Measurements from ENCODE around the gene ATG2A.
A peak's percentile ranks its signal among the peaks of the same experiment; 100 is the strongest.

ATG2A gene

DNA sequence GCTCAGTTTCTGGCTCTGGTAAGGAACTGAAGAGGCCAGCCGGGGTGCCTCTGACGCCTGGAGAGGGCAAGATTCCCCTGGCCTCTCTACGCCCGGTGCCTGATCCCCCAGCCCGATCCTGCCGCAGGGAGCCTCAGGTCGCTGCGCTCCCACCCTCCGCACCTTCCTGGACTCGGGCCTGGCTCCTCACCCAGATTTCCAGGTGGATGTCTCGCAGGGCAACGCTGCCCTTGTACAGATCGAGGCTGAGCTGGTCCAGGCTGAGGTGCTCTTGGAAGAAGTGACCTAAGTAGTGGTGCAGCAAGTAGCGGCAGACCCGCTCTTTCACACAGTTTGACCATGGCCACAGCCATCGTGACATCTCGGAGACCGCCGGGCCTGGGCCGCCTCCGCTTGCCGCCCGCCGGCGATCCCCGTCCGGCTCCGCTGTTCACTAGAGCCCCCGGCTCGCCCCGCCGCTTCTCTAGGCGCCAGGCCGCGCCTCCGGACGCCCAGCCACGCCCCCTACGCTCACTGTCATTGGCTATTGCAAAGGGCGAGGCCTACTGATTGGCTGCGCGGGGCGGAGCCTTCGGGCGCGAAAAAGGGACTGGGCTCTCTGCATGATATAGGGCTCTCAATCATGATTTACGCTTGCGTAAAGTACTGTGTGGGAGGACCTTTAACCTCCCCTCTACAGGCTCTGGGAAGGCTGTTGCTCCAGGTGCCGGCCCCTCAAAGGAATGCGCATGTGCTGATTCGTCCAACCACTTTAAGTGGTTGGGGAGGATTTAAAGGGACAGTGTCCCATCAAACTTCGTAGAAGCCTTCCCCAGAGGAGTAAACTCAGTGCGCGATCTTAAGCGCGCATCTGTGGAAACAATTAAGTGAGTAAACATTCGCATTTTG, at the start of gene ATG2A:
Gene ATG2A, minus strand, starts transcription at position 435 of the 888 bp plus-strand sequence. Its CDS starts 74 bp downstream, at position 361.
- H3K27me3 ChIP-seq (ENCODE audit: control insufficient read depth, insufficient read depth, low read length): no peaks in the 10 kb centered on the region
- H3K4me3 ChIP-seq (ENCODE audit: low read length): peak within 1 kb of the TSS; percentile 95
- peak within 1 kb of the TSS; percentile 95 for H3K9ac ChIP-seq (ENCODE audit: low read length)
- H3K36me3 ChIP-seq (ENCODE audit: control insufficient read depth, insufficient read depth, low read length): peaks cover under 1% of the 10 kb centered on the region
- H3K4me1 ChIP-seq (ENCODE audit: control insufficient read depth, insufficient read depth, low read length): peaks cover 17% of the 10 kb centered on the region
- H3K9me3 ChIP-seq (ENCODE audit: control insufficient read depth, low read length): no peaks in the 10 kb centered on the region

- no peaks in the 10 kb centered on the region for H3K9me3 ChIP-seq (ENCODE audit: control insufficient read depth, low read length)
- no peaks in the 10 kb centered on the region for H3K36me3 ChIP-seq (ENCODE audit: control insufficient read depth, insufficient read depth, low read length)
- H3K9ac ChIP-seq (ENCODE audit: low read length): no peak overlapping the region
- no peaks in the 10 kb centered on the region for H3K27me3 ChIP-seq (ENCODE audit: control insufficient read depth, insufficient read depth, low read length)
- no peak overlapping the region for H3K4me3 ChIP-seq (ENCODE audit: low read length)
- no peaks in the 10 kb centered on the region for H3K4me1 ChIP-seq (ENCODE audit: control insufficient read depth, insufficient read depth, low read length)
These were observed 46.1 kb upstream of the ATG2A start for GRCh38 chr11:64963072-64963631.

DNA sequence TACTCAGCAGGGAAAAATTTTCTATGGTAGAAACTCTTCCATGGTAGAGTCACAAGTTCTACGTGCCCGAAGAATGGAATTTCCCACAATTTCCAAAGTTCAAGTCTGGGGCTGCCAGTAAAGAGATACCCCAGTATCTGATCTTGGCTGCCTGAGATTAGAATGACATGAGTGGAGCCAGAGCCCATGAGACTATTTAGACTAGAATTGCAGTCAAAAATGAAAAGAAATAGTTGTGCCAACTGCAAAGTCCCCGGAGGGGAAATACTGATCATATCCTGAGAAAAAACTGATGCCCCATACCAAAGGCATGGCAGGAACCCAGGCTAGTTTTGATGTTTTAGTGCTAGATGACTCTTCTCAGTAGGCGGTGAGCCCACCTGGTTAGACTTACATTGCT, 43.7 kb upstream of the ATG2A start:
- Histone ChIP-seq H3K9me3 (ENCODE audit: control insufficient read depth, low read length) (no peaks in the 10 kb centered on the region), H3K27me3 (ENCODE audit: control insufficient read depth, insufficient read depth, low read length) (no peaks in the 10 kb centered on the region), H3K4me1 (ENCODE audit: control insufficient read depth, insufficient read depth, low read length) (no peaks in the 10 kb centered on the region), H3K4me3 (ENCODE audit: low read length) (no peak overlapping the region), H3K9ac (ENCODE audit: low read length) (no peak overlapping the region), H3K36me3 (ENCODE audit: control insufficient read depth, insufficient read depth, low read length) (no peaks in the 10 kb centered on the region)

DNA sequence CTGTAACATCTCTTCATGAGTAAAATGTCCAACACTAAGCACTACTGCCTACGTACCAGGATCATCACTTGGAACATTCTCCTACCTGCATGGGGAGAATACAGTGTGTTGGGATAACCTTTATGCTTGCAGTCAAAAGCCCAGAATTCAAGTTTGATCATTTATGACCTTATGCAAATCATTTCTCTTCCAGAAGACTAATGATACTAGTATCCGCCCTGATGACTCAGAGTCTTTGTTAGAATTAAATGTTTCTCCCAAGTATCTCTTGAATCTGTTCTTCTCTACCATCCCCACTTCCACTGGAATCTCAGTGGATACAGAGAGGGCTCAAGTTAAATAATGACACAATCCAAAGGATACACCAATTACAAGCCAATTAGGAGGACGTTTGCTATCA, 42.5 kb upstream of the ATG2A start:
- Histone ChIP-seq H3K9me3 (ENCODE audit: control insufficient read depth, low read length) (no peaks in the 10 kb centered on the region), H3K27me3 (ENCODE audit: control insufficient read depth, insufficient read depth, low read length) (no peaks in the 10 kb centered on the region), H3K4me1 (ENCODE audit: control insufficient read depth, insufficient read depth, low read length) (no peaks in the 10 kb centered on the region), H3K36me3 (ENCODE audit: control insufficient read depth, insufficient read depth, low read length) (no peaks in the 10 kb centered on the region), H3K4me3 (ENCODE audit: low read length) (no peak overlapping the region), H3K9ac (ENCODE audit: low read length) (no peak overlapping the region)

- Histone ChIP-seq H3K27me3 (ENCODE audit: control insufficient read depth, insufficient read depth, low read length) (no peaks in the 10 kb centered on the region), H3K9ac (ENCODE audit: low read length) (no peak overlapping the region), H3K36me3 (ENCODE audit: control insufficient read depth, insufficient read depth, low read length) (no peaks in the 10 kb centered on the region), H3K9me3 (ENCODE audit: control insufficient read depth, low read length) (no peaks in the 10 kb centered on the region), H3K4me3 (ENCODE audit: low read length) (no peak overlapping the region), H3K4me1 (ENCODE audit: control insufficient read depth, insufficient read depth, low read length) (no peaks in the 10 kb centered on the region)
These were observed 37.2 kb upstream of the ATG2A start for GRCh38 chr11:64954201-64954600.

DNA sequence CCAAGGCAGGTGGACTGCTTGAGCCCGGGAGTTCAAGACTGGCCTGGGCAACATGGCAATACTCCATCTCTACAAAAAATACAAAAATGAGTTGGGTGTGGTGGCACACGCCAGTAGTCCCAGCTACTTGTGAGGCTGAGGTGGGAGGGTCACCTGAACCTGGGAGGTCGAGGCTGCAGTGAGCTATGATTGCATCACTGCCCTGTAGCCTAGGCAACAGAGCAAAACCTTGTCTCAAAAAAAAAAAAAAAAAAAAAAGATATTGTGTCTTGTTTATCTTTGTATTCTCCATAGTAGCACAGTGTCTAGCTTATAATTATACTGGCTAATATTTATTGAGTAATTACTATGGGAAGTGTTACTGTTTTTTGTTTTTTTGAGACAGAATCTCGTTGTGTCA, 34.5 kb upstream of the ATG2A start:
- Histone ChIP-seq H3K27me3 (ENCODE audit: control insufficient read depth, insufficient read depth, low read length) (no peaks in the 10 kb centered on the region), H3K4me1 (ENCODE audit: control insufficient read depth, insufficient read depth, low read length) (no peaks in the 10 kb centered on the region), H3K4me3 (ENCODE audit: low read length) (no peak overlapping the region), H3K9me3 (ENCODE audit: control insufficient read depth, low read length) (no peaks in the 10 kb centered on the region), H3K36me3 (ENCODE audit: control insufficient read depth, insufficient read depth, low read length) (no peaks in the 10 kb centered on the region), H3K9ac (ENCODE audit: low read length) (no peak overlapping the region)

DNA sequence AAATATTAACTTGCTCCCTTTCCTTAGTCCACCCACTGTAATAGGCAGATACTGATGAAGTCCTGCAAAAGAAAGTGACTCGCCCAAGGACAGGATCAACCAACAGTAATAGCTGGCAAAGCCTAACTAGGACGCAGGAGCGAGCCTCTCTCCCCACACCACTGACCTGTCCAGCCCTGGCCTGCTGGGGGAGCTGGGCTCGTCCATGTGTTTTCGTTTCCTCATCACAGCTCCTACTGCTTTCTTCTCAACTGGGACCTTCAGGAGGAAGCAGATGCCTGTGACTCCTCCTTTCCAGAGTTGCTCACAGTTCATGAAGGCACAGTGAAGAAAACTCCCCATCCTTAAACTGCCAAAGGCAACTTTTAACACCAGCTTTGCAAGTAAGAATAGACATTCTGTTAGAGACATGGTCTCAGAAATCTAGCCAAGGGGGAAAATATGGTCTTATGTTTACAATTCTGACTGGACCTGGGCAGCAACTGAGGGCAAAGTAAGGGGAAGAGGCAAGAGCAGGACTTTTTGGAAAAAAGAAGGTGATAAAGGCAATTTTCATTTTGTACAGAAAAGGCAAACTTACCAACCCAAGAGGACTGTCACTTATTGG, 30.3 kb upstream of the ATG2A start:
- Histone ChIP-seq H3K4me1 (ENCODE audit: control insufficient read depth, insufficient read depth, low read length) (no peaks in the 10 kb centered on the region), H3K9me3 (ENCODE audit: control insufficient read depth, low read length) (no peaks in the 10 kb centered on the region), H3K4me3 (ENCODE audit: low read length) (no peak overlapping the region), H3K36me3 (ENCODE audit: control insufficient read depth, insufficient read depth, low read length) (no peaks in the 10 kb centered on the region), H3K27me3 (ENCODE audit: control insufficient read depth, insufficient read depth, low read length) (no peaks in the 10 kb centered on the region), H3K9ac (ENCODE audit: low read length) (no peak overlapping the region)

DNA sequence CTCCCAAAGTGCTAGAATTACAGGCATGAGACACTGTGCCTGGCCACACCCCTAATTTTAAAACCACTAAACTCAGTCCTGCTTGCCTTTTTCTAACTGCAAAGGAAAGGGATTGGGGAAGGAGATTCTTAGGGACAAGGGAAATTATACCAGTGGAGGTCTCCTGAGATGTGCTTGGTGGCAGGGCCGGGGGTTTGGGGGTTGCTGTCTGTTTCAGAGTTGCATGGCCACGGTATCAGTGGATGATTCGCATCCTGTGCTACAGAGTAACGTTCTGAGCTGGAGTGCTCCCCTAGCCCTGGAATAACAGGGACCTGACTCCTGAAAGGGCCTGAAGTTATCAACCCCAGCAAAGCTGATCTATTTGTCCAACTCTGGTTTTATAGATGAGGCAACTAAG, 19.5 kb upstream of the ATG2A start:
- Histone ChIP-seq H3K27me3 (ENCODE audit: control insufficient read depth, insufficient read depth, low read length) (peaks cover 3% of the 10 kb centered on the region), H3K36me3 (ENCODE audit: control insufficient read depth, insufficient read depth, low read length) (peaks cover 7% of the 10 kb centered on the region), H3K9ac (ENCODE audit: low read length) (no peak overlapping the region), H3K9me3 (ENCODE audit: control insufficient read depth, low read length) (no peaks in the 10 kb centered on the region), H3K4me1 (ENCODE audit: control insufficient read depth, insufficient read depth, low read length) (no peaks in the 10 kb centered on the region), H3K4me3 (ENCODE audit: low read length) (no peak overlapping the region)

DNA sequence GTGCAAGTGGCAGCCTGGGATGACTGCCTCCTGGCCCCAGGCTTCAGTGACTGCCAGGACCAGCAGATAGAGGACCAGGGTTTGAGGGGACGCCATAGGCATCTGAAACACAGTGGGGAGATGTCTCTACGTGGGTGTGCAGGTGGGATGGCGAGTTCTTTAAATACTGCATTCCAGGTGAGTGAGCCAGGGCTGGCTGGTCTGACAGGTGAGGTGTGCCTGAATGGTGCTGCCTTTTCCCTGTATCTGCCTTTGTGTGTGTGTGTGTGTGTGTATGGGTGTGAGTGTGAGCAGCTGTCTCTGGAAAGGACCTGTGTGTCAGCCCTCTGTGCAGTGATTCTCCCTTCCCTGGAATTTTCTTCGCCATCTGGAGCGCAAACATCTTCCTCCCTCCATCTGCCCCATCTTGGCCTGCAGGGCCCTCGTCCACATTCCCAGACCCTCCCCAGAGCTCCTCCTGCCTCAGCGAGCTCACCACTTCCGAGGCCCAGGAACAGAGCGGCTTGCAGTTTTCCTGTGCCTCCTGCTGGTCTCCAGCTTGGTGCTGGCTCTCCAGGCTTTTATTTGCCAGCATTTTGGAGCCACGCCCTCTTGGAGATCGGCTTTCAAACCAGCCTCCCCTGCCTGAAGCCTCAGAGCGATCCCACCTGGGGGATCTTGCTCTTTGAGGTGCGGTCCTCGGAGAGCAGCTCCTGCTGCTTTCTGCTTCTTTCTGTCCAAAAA, 18.5 kb upstream of the ATG2A start, which contains the start of gene GPHA2:
Gene GPHA2, minus strand, starts transcription at position 535 of the 723 bp plus-strand sequence. Its CDS starts 433 bp downstream, at position 102.
- Histone ChIP-seq H3K36me3 (ENCODE audit: control insufficient read depth, insufficient read depth, low read length) (peaks cover 7% of the 10 kb centered on the region), H3K4me1 (ENCODE audit: control insufficient read depth, insufficient read depth, low read length) (no peaks in the 10 kb centered on the region), H3K9me3 (ENCODE audit: control insufficient read depth, low read length) (no peaks in the 10 kb centered on the region), H3K27me3 (ENCODE audit: control insufficient read depth, insufficient read depth, low read length) (peaks cover 3% of the 10 kb centered on the region), H3K4me3 (ENCODE audit: low read length) (no peak within 1 kb of the TSS), H3K9ac (ENCODE audit: low read length) (peak within 1 kb of the TSS; percentile 13)

GRCh38 chr11:64934682-64935358, 17.8 kb upstream of the ATG2A start:
- peaks cover 3% of the 10 kb centered on the region for H3K27me3 ChIP-seq (ENCODE audit: control insufficient read depth, insufficient read depth, low read length)
- H3K4me3 ChIP-seq (ENCODE audit: low read length): no peak overlapping the region
- H3K36me3 ChIP-seq (ENCODE audit: control insufficient read depth, insufficient read depth, low read length): peaks cover 7% of the 10 kb centered on the region
- H3K4me1 ChIP-seq (ENCODE audit: control insufficient read depth, insufficient read depth, low read length): no peaks in the 10 kb centered on the region
- H3K9me3 ChIP-seq (ENCODE audit: control insufficient read depth, low read length): no peaks in the 10 kb centered on the region
- no peak overlapping the region for H3K9ac ChIP-seq (ENCODE audit: low read length)

- Histone ChIP-seq H3K9me3 (ENCODE audit: control insufficient read depth, low read length) (no peaks in the 10 kb centered on the region), H3K4me1 (ENCODE audit: control insufficient read depth, insufficient read depth, low read length) (no peaks in the 10 kb centered on the region), H3K4me3 (ENCODE audit: low read length) (no peak overlapping the region), H3K9ac (ENCODE audit: low read length) (no peak overlapping the region), H3K36me3 (ENCODE audit: control insufficient read depth, insufficient read depth, low read length) (peaks cover 7% of the 10 kb centered on the region), H3K27me3 (ENCODE audit: control insufficient read depth, insufficient read depth, low read length) (no peaks in the 10 kb centered on the region)
These were observed 17.1 kb upstream of the ATG2A start for GRCh38 chr11:64933935-64934681.
